GM13976 (cell line): ENCODE results near the gene PTPN1.

Source experiments
- DNase-seq: peaks from one replicate; pipeline ENCODE4 v3.0.0; 2012; ENCODE audit warnings: low spot score
- in situ Hi-C: fragments of 300-500 bp; cut with MboI; formaldehyde crosslinking; loops from one replicate; pipeline ENCODE4 v1.12.0; 2022; ENCODE audit warnings: low sequenced_read_pairs, mixed read lengths, inconsistent platforms; ENCODE audit not compliant: unreplicated experiment
- TF ChIP-seq, protein P1 (sequence below): IDR thresholded peaks from 2 replicates; pipeline ENCODE4 v1.5.1; 2012; ENCODE audit warnings: borderline replicate concordance, mild to moderate bottlenecking; ENCODE audit not compliant: insufficient read depth; ENCODE audit errors: extremely low read depth, missing control alignments, control extremely low read depth

The PTPN1 gene

DNA sequence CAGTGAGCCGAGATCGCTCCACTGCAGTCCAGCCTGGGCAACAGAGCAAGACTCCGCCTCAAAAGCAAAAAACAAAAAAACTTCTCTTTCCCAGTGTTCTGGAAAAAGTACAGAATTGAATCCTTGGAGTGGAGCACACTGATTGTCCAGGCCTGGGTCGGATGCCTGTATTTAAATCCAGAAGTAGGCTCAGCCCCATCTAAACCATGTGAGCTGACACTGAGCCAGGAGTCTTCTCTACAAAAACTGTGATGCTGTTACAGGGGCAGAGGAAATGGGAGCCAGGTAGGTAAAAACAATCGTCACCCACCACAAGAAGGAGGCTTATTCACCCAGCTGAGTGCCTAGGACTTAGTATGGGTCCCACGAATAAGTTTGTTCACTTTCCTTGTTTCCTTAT lies 43.0 kb upstream of the PTPN1 start:
- no peak for DNase-seq
- TF ChIP-seq, protein P1, sequence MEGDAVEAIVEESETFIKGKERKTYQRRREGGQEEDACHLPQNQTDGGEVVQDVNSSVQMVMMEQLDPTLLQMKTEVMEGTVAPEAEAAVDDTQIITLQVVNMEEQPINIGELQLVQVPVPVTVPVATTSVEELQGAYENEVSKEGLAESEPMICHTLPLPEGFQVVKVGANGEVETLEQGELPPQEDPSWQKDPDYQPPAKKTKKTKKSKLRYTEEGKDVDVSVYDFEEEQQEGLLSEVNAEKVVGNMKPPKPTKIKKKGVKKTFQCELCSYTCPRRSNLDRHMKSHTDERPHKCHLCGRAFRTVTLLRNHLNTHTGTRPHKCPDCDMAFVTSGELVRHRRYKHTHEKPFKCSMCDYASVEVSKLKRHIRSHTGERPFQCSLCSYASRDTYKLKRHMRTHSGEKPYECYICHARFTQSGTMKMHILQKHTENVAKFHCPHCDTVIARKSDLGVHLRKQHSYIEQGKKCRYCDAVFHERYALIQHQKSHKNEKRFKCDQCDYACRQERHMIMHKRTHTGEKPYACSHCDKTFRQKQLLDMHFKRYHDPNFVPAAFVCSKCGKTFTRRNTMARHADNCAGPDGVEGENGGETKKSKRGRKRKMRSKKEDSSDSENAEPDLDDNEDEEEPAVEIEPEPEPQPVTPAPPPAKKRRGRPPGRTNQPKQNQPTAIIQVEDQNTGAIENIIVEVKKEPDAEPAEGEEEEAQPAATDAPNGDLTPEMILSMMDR: no peak
- in situ Hi-C loops: loop anchor here (10.0 to 25.0 kb wide), 2 partner anchors 108 to 505 kb away; no protein-coding TSS in a partner anchor

DNA sequence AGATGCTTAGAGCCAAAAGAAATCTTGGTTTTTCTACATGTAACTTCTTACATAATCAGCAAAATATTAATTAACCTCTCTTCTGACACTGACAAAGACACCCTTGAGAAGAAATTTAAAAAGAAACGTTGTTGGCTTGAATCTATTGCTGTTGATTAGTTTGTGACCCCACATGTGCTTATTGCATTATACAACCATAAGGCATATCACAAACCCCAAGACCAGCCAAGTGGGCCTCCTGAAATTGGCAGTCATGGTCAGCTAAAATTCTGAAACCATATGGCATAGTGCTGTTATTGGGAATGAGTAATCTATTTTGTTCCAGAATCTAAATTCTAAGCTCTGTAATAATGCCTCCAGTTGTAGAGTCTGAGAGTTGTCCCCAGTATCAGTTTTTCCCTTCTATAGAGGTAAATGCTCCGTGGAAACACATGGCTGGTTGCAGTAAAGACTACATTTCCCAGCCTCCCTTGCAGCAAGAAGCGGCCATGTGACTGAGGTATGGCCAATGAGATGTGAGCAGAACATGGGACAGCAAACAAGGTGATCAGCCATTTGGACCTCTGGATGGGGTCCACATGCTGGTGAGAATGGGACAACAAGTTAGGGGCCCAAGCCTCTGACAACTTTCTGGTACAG lies 42.3 kb upstream of the PTPN1 start:
- TF ChIP-seq, protein P1: no peak

DNA sequence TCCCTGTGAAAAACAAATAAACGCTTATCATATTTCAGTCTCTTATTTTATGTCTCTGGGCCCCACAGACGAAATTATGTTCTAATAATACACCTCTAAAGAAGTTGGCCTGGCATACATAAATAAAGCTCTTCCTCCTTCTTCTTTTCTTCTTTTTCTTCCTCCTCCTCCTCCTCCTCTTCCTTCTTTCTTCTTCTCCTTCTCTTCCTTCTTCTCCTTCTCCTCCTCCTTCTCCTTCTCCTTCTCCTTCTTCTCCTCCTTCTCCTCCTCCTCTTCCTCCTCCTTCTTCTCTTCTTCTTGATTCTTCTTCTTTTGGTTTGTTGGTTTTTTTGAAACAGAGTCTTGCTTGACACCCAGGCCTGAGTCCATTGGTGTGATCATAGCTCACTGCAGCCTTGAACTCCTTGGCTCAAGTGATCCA lies 41.8 kb upstream of the PTPN1 start:
- in situ Hi-C loops: loop anchor here (10.0 to 25.0 kb wide), 2 partner anchors 106 to 506 kb away; no protein-coding TSS in a partner anchor
- no peak for DNase-seq
- TF ChIP-seq, protein P1: no peak

More for the DNA sequence above, 42.3 kb upstream of the PTPN1 start:
- DNase-seq: no peak
- in situ Hi-C loops: loop anchor here (10.0 to 25.0 kb wide), 2 partner anchors 107 to 506 kb away; no protein-coding TSS in a partner anchor

DNA sequence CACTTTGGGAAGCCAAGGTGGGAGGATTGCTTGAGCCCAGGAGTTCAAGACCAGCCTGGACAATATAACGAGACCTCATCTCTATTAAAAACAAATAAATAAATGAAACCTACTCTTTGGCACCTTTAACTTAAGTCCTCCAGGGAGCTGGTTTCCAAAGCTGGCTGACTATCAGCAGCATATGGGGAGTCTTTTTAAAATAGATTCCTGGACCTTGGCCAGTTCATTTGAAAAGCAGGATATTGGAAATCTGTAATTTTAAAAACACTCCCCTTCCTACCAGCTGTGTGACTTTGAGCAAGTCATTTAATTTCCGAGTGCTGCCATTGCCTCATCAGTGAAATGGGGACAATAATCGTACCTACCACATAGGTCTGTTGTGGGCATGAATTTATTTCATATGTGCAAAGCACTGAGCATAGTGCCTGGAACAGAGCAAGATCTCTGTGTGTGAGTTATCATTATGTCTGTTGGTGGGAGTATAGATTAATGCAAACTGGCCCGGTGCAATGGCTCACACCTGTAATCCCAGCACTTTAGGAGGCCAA lies 40.9 kb upstream of the PTPN1 start:
- TF ChIP-seq, protein P1: no peak
- in situ Hi-C loops: loop anchor here (10.0 to 25.0 kb wide), 2 partner anchors 106 to 507 kb away; no protein-coding TSS in a partner anchor
- DNase-seq: no peak

DNA sequence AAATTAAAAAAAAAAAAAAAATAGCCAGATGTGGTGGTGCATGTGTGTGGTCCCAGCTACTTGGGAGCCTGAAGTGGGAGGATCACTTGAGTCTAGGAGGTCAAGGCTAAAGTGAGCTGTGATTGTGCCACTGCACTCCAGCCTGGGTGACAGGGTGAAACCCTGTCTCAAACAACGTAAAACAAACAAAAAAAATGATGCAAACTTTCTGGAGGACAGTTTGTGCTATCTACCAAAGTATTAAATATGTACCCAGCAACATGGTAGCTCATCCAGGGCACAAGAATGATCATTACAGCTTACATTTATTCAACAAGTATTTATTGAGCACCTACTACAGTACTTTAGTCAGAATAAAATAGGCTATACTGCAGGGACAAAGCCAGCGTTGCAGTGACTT lies 40.4 kb upstream of the PTPN1 start:
- TF ChIP-seq, protein P1: no peak
- no peak for DNase-seq
- in situ Hi-C loops: loop anchor here (10.0 to 25.0 kb wide), 2 partner anchors 105 to 507 kb away; no protein-coding TSS in a partner anchor

DNA sequence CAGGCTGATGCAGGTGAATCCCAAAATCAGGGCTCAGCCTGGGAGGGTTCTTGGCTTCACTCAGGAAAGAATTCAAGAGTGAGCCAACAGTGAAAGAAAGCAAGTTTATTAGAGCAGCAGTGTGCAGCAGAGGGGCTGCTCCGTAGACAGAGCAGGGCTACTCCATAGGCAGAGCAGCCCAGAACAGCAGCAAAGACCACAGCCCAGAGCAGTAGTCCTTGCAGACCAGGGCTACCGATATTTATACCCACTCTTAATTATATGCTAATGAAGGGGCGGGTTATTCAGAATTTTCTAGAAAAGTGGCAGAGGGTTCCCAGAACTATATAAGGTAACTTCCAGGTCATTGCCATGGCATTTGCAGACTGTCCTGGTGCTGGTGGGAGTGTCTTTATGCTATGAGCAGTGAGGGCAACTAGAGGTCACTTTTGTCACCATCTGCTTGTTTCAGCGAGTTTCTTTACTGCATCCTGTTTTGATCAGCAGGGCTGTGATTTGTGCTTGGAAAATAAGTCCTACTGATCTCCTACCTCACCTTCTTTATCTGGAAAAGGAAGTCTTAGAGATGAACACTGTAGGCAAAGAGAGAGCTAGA lies 39.8 kb upstream of the PTPN1 start:
- in situ Hi-C loops: loop anchor here (25.0 kb wide), 1 partner anchor 508 kb away; no protein-coding TSS in a partner anchor
- TF ChIP-seq, protein P1: no peak
- DNase-seq: no peak
